Caki2 (cell line): ENCODE measurements around the gene RNF151. TPM values are rescaled to one million over a fixed set of nuclear protein-coding genes. Genes with fewer than 3 reads are reported as not detected.
"Not testable (repeated sequence)": the region's sequence is repeated elsewhere in the genome, so short reads cannot be mapped to it uniquely, and the experiment has no call there.

Experiments
- DNase-seq: peaks from one replicate; pipeline ENCODE4 v3.0.0-alpha.2; 2015; ENCODE audit warnings: low read depth
- in situ Hi-C: cut with HindIII; loops from 2 replicates; pipeline ENCODE4 v1.10.0; 2016; ENCODE audit warnings: low sequenced_read_pairs, low pct_unique_long_range_greater_than_20kb, mixed read lengths
- total RNA-seq: library from RNA; depleted of rRNA; stranded (reverse); fragments of >200 nt; shearing (Covaris generic); gene quantifications from 2 replicates; pipeline ENCODE4 v1.2.3, GENCODE V29; 2014; ENCODE audit warnings: low replicate concordance; rRNA removed

The RNF151 gene, protein sequence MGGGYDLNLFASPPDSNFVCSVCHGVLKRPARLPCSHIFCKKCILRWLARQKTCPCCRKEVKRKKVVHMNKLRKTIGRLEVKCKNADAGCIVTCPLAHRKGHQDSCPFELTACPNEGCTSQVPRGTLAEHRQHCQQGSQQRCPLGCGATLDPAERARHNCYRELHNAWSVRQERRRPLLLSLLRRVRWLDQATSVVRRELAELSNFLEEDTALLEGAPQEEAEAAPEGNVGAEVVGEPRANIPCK
- not detected in 2 replicates for total RNA-seq

- DNase-seq, result no peak
- in situ Hi-C loops, result loop anchor here (10.0 kb wide), 1 partner anchor 102 kb away; no protein-coding TSS in a partner anchor
Measured at GRCh38 chr16:1966460-1966859, at the start of gene RNF151. Gene RNF151, plus strand, starts transcription at chr16:1966856. Its CDS starts 26 bp downstream, at chr16:1966882.

GRCh38 chr16:1917056-1917664 is 49.5 kb upstream of the RNF151 start:
- in situ Hi-C loops, result no loop called here
- no peak for DNase-seq

- no peak for DNase-seq
- in situ Hi-C loops, result no loop called here
Measured at GRCh38 chr16:1917665-1918350, 48.8 kb upstream of the RNF151 start.

GRCh38 chr16:1918351-1919326 is 48.0 kb upstream of the RNF151 start, which contains the start of gene HS3ST6:
Gene HS3ST6, minus strand, starts transcription at chr16:1918415. Its CDS starts 92 bp downstream, at chr16:1918323.
- in situ Hi-C loops, result no loop called here
- DNase-seq, result no peak

DNA sequence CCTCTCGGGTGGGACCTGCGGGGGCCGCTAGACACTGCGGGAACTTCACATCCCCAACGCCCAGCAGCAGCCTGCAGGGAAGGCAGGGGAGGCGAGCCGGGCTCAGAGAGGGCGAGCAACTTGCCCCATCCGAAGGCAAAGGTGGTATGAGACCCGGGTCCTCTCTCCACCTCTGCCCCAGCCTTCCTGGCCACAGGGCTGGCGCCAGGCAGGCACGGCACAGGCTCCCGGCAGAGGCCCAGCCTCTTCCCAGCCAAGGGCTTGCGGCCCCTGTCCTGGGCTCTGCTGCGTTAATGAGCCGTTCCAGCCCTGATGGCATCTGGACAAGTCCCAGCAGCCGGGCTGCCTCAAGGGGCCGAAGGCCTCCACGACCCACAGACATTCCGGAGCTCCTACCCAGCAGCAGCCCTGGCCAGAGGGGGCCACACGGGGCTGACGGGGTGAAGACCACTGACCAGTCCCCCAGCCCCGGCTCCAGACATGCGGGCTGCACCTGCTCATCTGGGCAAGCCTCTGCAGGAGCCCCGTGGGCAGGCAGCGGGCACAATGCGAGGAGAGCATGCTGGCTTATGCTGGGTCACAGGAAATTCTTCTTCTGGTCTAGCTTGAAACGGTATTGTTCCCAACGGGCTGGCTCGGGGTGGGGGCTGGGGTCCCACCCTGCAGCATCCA is 47.2 kb upstream of the RNF151 start:
- in situ Hi-C loops, result no loop called here
- no peak for DNase-seq

- DNase-seq, in situ Hi-C loops: not testable (repeated sequence)
Measured at GRCh38 chr16:1920122-1920521, 46.5 kb upstream of the RNF151 start.

GRCh38 chr16:1920727-1921171 is 45.9 kb upstream of the RNF151 start:
- in situ Hi-C loops, result no loop called here
- DNase-seq, result peak; percentile 52

GRCh38 chr16:1922357-1922756 is 44.3 kb upstream of the RNF151 start:
- no peak for DNase-seq
- in situ Hi-C loops, result no loop called here

DNA sequence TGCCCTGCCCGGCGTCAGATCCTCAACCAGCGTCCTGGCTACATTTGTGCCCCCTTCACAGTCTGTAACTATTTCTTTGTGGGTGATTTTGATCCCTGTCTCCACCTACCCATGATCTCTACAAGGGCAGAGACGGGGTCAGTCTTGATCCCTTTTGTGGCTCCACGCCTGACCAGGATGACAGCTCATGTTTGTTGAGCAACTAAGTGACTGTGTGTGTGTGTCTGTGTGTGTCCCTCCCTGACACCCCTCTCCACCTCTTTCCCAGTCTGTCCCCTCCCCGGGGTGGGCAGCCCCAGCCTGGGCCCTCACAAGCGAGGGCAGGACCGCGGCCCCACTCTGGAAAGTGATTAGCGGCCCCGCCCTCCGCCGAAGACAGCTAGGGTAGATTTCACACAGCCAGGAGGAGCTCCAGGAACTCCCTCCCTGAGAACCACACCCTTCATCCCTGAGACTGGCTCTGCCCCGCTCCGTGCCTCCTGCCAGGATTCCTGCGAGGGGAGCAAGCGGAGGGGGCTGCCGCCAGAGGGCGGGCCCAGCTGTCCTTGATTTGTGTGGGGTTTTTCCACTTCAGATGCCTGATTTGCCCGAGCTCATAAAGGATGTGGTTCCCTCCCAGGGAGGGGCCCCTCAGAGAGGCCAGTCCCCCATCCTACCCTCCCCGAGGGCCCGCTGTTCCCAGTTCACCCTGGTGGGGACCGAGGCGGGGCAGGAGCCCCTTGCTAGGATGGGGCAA is 43.2 kb upstream of the RNF151 start:
- in situ Hi-C loops, result no loop called here
- DNase-seq, result peak; percentile 93

- no peak for DNase-seq
- in situ Hi-C loops, result no loop called here
Measured at GRCh38 chr16:1924095-1924494, 42.6 kb upstream of the RNF151 start.

GRCh38 chr16:1926271-1926670 is 40.4 kb upstream of the RNF151 start:
- DNase-seq, result peak; percentile 68

GRCh38 chr16:1929105-1929504 is 37.6 kb upstream of the RNF151 start:
- peak; percentile 74 for DNase-seq
- in situ Hi-C loops, result no loop called here

More at GRCh38 chr16:1926271-1926670, 40.4 kb upstream of the RNF151 start:
- in situ Hi-C loops, result no loop called here

DNA sequence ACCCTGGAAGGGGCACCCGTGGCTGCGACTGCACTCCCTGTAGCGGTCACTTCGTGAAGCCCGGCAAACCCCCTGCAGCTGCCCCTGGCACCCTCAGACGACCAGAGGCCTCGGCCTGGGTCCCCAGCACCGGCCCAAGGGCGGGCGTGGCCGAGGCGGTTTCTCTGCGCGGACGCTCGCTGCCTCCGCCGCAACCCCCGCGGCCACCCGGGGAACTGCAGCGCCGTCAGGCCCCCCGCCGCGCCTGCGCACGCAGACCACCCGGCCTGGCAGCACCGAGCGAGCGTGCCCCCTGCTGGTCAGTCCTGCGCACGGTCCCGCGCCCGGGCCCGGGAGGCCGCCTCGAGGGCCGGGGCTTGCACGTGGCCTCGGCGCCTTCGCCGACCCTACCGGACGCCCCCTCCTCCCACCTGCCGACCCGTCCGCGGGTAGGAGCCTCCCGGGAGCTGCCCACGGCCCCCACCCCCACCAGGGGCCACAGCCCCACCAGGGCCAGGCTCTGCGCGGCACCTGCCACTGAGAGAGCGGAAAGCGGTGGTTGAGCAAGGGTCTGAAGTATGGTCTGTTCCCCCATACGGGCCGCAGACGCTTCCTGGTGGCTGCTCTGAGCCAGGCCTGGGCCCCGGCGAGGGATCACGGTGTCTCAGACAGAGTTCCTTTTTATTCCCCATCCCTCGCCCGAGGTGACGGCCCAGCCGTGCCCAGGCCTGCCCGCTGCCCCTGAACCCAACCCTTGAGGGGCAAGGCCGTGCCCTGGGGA is 36.9 kb upstream of the RNF151 start:
- peak; percentile 83 for DNase-seq
- in situ Hi-C loops, result no loop called here

GRCh38 chr16:1930338-1930720 is 36.3 kb upstream of the RNF151 start:
- DNase-seq, result no peak
- in situ Hi-C loops, result no loop called here

- in situ Hi-C loops, result no loop called here
- DNase-seq, result peak; percentile 71
Measured at GRCh38 chr16:1932050-1933028, 34.3 kb upstream of the RNF151 start.
